ENCODE data around the gene VPS13A.

The VPS13A gene

DNA sequence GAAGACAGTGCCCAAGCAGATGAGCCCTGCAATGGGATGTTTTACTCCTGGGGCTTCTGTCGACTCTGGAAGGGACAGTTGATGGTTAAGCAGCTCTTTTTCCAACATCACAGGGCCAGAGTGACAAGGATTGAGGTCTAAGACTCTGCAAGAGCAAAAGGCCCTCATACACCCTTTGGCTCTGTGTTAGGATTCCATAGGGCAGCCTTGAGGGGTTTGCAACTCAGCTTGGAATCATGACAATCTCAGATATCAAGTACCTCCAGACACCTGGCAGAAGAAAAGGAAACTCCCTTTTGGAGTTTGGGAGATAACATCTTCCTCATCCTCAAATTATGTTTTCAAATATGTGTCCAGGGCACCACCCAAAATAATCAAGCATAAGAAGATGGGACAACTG, 265.1 kb downstream of the VPS13A start:
- Histone ChIP-seq H3K4me3 (ENCODE audit: low read depth in 1 of 5, low read length in 5 of 5) (no peak overlapping the region), H3K27me3 (ENCODE audit: control insufficient read depth in 5 of 5, insufficient read depth in 4 of 5, low read length in 5 of 5) (no peaks in the 10 kb centered on the region), H3K4me1 (ENCODE audit: control insufficient read depth in 5 of 5, insufficient read depth in 5 of 5, low read length in 5 of 5) (peaks cover 0 to 9% (median 7%) of the 10 kb centered on the region in 5 donors), H3K9me3 (ENCODE audit: control insufficient read depth in 5 of 5, low read length in 5 of 5) (peaks cover 0 to 1% (median 0%) of the 10 kb centered on the region in 5 donors), H3K36me3 (ENCODE audit: control insufficient read depth in 5 of 5, insufficient read depth in 5 of 5, low read length in 5 of 5) (no peaks in the 10 kb centered on the region), H3K9ac (ENCODE audit: low read length in 5 of 5) (no peak overlapping the region), H3K27ac (ENCODE audit: low read depth, low read length) (no peak overlapping the region)

- Histone ChIP-seq H3K9ac (ENCODE audit: low read length in 5 of 5) (no peak overlapping the region), H3K4me3 (ENCODE audit: low read depth in 1 of 5, low read length in 5 of 5) (no peak overlapping the region), H3K27ac (ENCODE audit: low read depth, low read length) (no peak overlapping the region), H3K36me3 (ENCODE audit: control insufficient read depth in 5 of 5, insufficient read depth in 5 of 5, low read length in 5 of 5) (no peaks in the 10 kb centered on the region), H3K9me3 (ENCODE audit: control insufficient read depth in 5 of 5, low read length in 5 of 5) (peaks cover 0 to 4% (median 0%) of the 10 kb centered on the region in 5 donors), H3K27me3 (ENCODE audit: control insufficient read depth in 5 of 5, insufficient read depth in 4 of 5, low read length in 5 of 5) (no peaks in the 10 kb centered on the region), H3K4me1 (ENCODE audit: control insufficient read depth in 5 of 5, insufficient read depth in 5 of 5, low read length in 5 of 5) (no peaks in the 10 kb centered on the region)
Observed at GRCh38 chr9:77447646-77448045, 270.3 kb downstream of the VPS13A start.

GRCh38 chr9:77449240-77450084, 272.1 kb downstream of the VPS13A start:
- Histone ChIP-seq H3K27ac (ENCODE audit: low read depth, low read length) (no peak overlapping the region), H3K4me3 (ENCODE audit: low read depth in 1 of 5, low read length in 5 of 5) (no peak overlapping the region), H3K27me3 (ENCODE audit: control insufficient read depth in 5 of 5, insufficient read depth in 4 of 5, low read length in 5 of 5) (no peaks in the 10 kb centered on the region), H3K4me1 (ENCODE audit: control insufficient read depth in 5 of 5, insufficient read depth in 5 of 5, low read length in 5 of 5) (no peaks in the 10 kb centered on the region), H3K9me3 (ENCODE audit: control insufficient read depth in 5 of 5, low read length in 5 of 5) (peaks cover 0 to 4% (median 0%) of the 10 kb centered on the region in 5 donors), H3K36me3 (ENCODE audit: control insufficient read depth in 5 of 5, insufficient read depth in 5 of 5, low read length in 5 of 5) (no peaks in the 10 kb centered on the region), H3K9ac (ENCODE audit: low read length in 5 of 5) (no peak overlapping the region)

GRCh38 chr9:77450085-77450475, 272.7 kb downstream of the VPS13A start:
- Histone ChIP-seq H3K36me3 (ENCODE audit: control insufficient read depth in 5 of 5, insufficient read depth in 5 of 5, low read length in 5 of 5) (no peaks in the 10 kb centered on the region), H3K9me3 (ENCODE audit: control insufficient read depth in 5 of 5, low read length in 5 of 5) (peaks cover 0 to 4% (median 0%) of the 10 kb centered on the region in 5 donors), H3K4me3 (ENCODE audit: low read depth in 1 of 5, low read length in 5 of 5) (no peak overlapping the region), H3K4me1 (ENCODE audit: control insufficient read depth in 5 of 5, insufficient read depth in 5 of 5, low read length in 5 of 5) (no peaks in the 10 kb centered on the region), H3K9ac (ENCODE audit: low read length in 5 of 5) (no peak overlapping the region), H3K27ac (ENCODE audit: low read depth, low read length) (no peak overlapping the region), H3K27me3 (ENCODE audit: control insufficient read depth in 5 of 5, insufficient read depth in 4 of 5, low read length in 5 of 5) (no peaks in the 10 kb centered on the region)

DNA sequence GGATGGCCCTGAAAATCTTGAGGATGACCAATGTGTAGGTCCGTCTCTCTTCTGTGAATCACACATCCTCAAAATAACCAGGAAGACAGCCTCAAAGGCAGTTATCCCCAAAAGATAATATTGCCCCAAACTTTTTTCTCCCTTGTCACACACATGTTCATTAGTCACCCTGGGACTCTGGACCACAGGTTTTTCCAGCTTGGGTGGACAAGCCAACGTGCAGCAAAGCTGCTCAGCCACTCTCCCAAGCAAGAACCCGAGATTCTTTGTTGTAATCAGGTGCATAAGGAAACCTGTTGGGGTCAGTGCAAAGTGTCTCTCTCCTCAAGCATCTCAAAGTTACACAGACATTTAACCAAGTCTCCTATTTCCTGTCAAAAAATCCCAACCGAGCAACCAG, 274.2 kb downstream of the VPS13A start:
- no peak overlapping the region for H3K27ac ChIP-seq (ENCODE audit: low read depth, low read length)
- H3K9me3 ChIP-seq (ENCODE audit: control insufficient read depth in 5 of 5, low read length in 5 of 5): peaks cover 0 to 4% (median 0%) of the 10 kb centered on the region in 5 donors
- H3K4me3 ChIP-seq (ENCODE audit: low read depth in 1 of 5, low read length in 5 of 5): no peak overlapping the region
- H3K9ac ChIP-seq (ENCODE audit: low read length in 5 of 5): no peak overlapping the region
- H3K36me3 ChIP-seq (ENCODE audit: control insufficient read depth in 5 of 5, insufficient read depth in 5 of 5, low read length in 5 of 5): no peaks in the 10 kb centered on the region
- no peaks in the 10 kb centered on the region for H3K27me3 ChIP-seq (ENCODE audit: control insufficient read depth in 5 of 5, insufficient read depth in 4 of 5, low read length in 5 of 5)
- H3K4me1 ChIP-seq (ENCODE audit: control insufficient read depth in 5 of 5, insufficient read depth in 5 of 5, low read length in 5 of 5): no peaks in the 10 kb centered on the region

DNA sequence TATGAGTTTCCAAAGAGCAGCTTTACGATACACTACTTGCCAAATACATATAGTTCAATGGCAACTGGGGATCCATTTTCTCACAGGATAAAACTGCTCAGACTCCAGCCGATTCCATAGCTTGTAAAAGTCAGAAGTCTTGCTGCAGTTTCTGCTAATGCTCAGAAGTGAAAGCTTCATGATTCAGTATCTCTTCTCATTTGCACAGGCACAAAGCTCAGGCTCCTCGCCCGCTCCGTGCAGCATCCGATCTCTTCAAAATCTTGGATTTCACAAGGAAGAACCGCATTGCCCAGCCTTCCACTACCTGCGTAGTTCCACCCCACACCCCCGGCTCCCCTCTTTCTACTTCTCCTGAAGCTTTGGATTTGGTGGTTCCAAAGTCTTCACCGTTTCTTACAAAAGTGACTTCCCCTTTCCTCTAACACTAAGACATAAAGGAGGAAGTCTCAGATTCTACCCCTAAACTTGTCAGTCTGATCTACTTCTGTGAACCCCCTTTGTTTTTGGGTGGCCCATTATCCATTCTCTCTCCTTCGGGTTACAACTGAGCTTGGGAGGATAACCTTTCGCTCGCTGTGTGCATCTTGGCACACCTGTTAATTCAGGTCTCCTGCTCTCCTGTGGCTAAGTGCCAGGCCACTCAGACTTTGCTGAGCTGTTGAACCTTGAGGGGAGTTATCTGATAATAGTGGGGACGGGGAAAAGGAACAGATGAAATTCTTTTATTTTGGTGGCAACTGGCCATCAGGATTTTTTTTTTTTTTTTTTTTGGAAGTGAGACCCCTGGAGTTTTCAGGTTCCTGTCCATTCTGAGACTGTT, 276.7 kb downstream of the VPS13A start:
- Histone ChIP-seq H3K4me1 (ENCODE audit: control insufficient read depth in 5 of 5, insufficient read depth in 5 of 5, low read length in 5 of 5) (peaks cover 0 to 10% (median 6%) of the 10 kb centered on the region in 5 donors), H3K9me3 (ENCODE audit: control insufficient read depth in 5 of 5, low read length in 5 of 5) (no peaks in the 10 kb centered on the region), H3K27me3 (ENCODE audit: control insufficient read depth in 5 of 5, insufficient read depth in 4 of 5, low read length in 5 of 5) (no peaks in the 10 kb centered on the region), H3K36me3 (ENCODE audit: control insufficient read depth in 5 of 5, insufficient read depth in 5 of 5, low read length in 5 of 5) (no peaks in the 10 kb centered on the region), H3K27ac (ENCODE audit: low read depth, low read length) (no peak overlapping the region), H3K4me3 (ENCODE audit: low read depth in 1 of 5, low read length in 5 of 5) (peak overlapping the region in 3 of 5 donors; percentile 7 to 43 (median 14)), H3K9ac (ENCODE audit: low read length in 5 of 5) (no peak overlapping the region)

DNA sequence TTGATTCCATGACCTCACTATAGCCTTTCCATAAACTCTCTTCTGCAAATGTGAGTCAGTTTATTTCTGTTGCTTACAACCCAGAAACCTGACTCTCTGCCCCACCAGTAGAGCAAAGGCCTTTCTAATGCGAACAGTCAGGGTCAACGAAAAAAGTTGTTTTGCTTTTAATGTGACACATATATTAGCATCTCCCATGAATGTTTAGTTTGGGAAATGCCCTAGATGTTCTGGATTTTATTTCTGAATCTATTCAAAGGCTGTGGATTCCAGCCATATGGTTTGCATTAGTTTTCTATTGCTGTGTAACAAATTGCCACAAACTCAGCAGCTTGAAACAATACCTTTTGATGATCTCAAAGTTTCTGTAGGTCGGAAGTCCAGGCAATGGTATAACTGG, 277.3 kb downstream of the VPS13A start:
- Histone ChIP-seq H3K4me1 (ENCODE audit: control insufficient read depth in 5 of 5, insufficient read depth in 5 of 5, low read length in 5 of 5) (peaks cover 0 to 10% (median 6%) of the 10 kb centered on the region in 5 donors), H3K36me3 (ENCODE audit: control insufficient read depth in 5 of 5, insufficient read depth in 5 of 5, low read length in 5 of 5) (no peaks in the 10 kb centered on the region), H3K9ac (ENCODE audit: low read length in 5 of 5) (no peak overlapping the region), H3K27me3 (ENCODE audit: control insufficient read depth in 5 of 5, insufficient read depth in 4 of 5, low read length in 5 of 5) (no peaks in the 10 kb centered on the region), H3K27ac (ENCODE audit: low read depth, low read length) (no peak overlapping the region), H3K4me3 (ENCODE audit: low read depth in 1 of 5, low read length in 5 of 5) (no peak overlapping the region), H3K9me3 (ENCODE audit: control insufficient read depth in 5 of 5, low read length in 5 of 5) (no peaks in the 10 kb centered on the region)

- no peak overlapping the region for H3K4me3 ChIP-seq (ENCODE audit: low read depth in 1 of 5, low read length in 5 of 5)
Observed at GRCh38 chr9:77455312-77455927, 278.1 kb downstream of the VPS13A start.

GRCh38 chr9:77456829-77457437, 279.6 kb downstream of the VPS13A start:
- no peak overlapping the region for H3K27ac ChIP-seq (ENCODE audit: low read depth, low read length)
- H3K4me1 ChIP-seq (ENCODE audit: control insufficient read depth in 5 of 5, insufficient read depth in 5 of 5, low read length in 5 of 5): peaks cover 0 to 10% (median 8%) of the 10 kb centered on the region in 5 donors
- no peak overlapping the region for H3K4me3 ChIP-seq (ENCODE audit: low read depth in 1 of 5, low read length in 5 of 5)
- H3K9me3 ChIP-seq (ENCODE audit: control insufficient read depth in 5 of 5, low read length in 5 of 5): no peaks in the 10 kb centered on the region
- no peak overlapping the region for H3K9ac ChIP-seq (ENCODE audit: low read length in 5 of 5)
- no peaks in the 10 kb centered on the region for H3K36me3 ChIP-seq (ENCODE audit: control insufficient read depth in 5 of 5, insufficient read depth in 5 of 5, low read length in 5 of 5)
- no peaks in the 10 kb centered on the region for H3K27me3 ChIP-seq (ENCODE audit: control insufficient read depth in 5 of 5, insufficient read depth in 4 of 5, low read length in 5 of 5)

More at GRCh38 chr9:77455312-77455927, 278.1 kb downstream of the VPS13A start:
- no peaks in the 10 kb centered on the region for H3K9me3 ChIP-seq (ENCODE audit: control insufficient read depth in 5 of 5, low read length in 5 of 5)
- peaks cover 0 to 10% (median 6%) of the 10 kb centered on the region in 5 donors for H3K4me1 ChIP-seq (ENCODE audit: control insufficient read depth in 5 of 5, insufficient read depth in 5 of 5, low read length in 5 of 5)
- H3K36me3 ChIP-seq (ENCODE audit: control insufficient read depth in 5 of 5, insufficient read depth in 5 of 5, low read length in 5 of 5): no peaks in the 10 kb centered on the region
- no peak overlapping the region for H3K9ac ChIP-seq (ENCODE audit: low read length in 5 of 5)
- no peak overlapping the region for H3K27ac ChIP-seq (ENCODE audit: low read depth, low read length)
- no peaks in the 10 kb centered on the region for H3K27me3 ChIP-seq (ENCODE audit: control insufficient read depth in 5 of 5, insufficient read depth in 4 of 5, low read length in 5 of 5)
